Fibroblast of lung (primary cell): ENCODE measurements around the gene NUP210.

Source experiments
- CTCF ChIP-seq, 2 donors: IDR thresholded peaks in 1 of 2; conservative IDR thresholded peaks in 1 of 2; 1 replicate in 1 of 2; 2 replicates in 1 of 2; pipeline ENCODE4 v1.5.1; 2011 to 2012; ENCODE audit warnings: low read length in 2 of 2, control low read depth in 1 of 2, inconsistent platforms in 1 of 2, low read depth in 1 of 2, mild to moderate bottlenecking in 1 of 2
- EZH2 ChIP-seq: IDR thresholded peaks from 2 replicates; pipeline ENCODE4 v1.5.1; 2012; ENCODE audit warnings: low read length, control low read depth, mild to moderate bottlenecking; ENCODE audit errors: missing control alignments

GRCh38 chr3:13281507-13282357 is 138.4 kb downstream of the NUP210 start:
- TF ChIP-seq CTCF (conservative IDR thresholded peaks at IDR 0.05 in 1 of 2, IDR thresholded peaks at IDR 0.05 in 1 of 2; ENCODE audit: low read depth in 1 of 2, low read length in 2 of 2) (no peak), EZH2 (peak; percentile 68)
